Measurements from ENCODE around the gene ID1.

The ID1 gene

DNA sequence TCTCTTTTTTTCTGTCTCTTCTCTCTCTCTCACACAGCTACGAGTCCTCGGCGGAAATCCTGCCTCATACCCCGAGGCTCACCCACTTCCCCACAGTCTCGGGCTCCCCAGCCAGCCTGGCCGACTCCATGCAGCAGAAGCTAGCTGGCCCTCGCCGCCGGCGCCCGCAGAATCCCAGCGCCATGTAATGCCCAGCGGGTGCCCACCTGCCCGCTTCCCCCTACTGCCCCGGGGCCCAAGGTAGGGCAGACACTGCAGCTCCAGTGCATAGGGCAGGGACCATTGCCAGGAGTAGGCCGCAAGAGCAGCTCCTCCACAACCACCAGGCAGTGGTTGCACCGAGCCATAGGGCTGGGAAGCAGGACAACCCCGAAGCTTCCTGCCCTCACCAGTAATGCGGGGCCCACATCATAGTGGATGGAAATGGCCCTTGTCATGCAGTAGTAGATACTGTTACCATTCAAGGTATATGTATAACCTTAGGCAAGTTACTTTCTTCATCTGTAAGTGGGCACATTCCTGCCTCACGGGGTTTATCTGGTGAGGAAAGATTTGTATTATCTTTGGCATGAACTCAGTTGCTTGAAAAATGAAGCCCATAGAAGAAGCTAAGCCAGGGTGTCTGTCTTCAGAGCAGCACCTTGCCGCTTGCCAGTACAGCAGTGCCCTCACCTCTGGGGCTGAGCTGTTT lies 36.9 kb upstream of the ID1 start:
- TF ChIP-seq, protein P1, sequence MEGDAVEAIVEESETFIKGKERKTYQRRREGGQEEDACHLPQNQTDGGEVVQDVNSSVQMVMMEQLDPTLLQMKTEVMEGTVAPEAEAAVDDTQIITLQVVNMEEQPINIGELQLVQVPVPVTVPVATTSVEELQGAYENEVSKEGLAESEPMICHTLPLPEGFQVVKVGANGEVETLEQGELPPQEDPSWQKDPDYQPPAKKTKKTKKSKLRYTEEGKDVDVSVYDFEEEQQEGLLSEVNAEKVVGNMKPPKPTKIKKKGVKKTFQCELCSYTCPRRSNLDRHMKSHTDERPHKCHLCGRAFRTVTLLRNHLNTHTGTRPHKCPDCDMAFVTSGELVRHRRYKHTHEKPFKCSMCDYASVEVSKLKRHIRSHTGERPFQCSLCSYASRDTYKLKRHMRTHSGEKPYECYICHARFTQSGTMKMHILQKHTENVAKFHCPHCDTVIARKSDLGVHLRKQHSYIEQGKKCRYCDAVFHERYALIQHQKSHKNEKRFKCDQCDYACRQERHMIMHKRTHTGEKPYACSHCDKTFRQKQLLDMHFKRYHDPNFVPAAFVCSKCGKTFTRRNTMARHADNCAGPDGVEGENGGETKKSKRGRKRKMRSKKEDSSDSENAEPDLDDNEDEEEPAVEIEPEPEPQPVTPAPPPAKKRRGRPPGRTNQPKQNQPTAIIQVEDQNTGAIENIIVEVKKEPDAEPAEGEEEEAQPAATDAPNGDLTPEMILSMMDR (IDR thresholded peaks at IDR 0.05; ENCODE audit: insufficient read depth, low read length, missing control alignments): peak; percentile 2
- no peak for DNase-seq (ENCODE audit: low read depth, low spot score)

DNA sequence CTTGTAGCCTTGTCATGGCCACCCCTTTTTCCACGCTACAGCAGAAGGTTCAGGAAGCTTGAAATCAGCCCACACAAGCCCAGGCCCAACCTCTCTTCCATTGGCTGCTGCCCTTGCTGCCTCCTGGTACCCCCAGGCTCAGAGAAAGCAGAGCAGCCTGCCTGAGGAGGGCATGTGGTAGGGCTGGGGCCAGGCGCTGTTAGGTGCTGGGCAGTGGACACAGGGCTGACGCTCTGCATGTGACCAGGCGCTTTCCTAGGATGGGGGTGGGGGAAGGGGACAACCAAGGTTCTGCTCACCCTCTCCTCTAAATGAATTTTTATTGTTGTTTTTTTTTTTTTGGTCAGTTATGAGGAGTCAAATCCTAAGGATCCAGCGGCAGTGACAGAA lies 36.3 kb upstream of the ID1 start:
- DNase-seq (ENCODE audit: low read depth, low spot score): no peak
- no peak overlapping the region for H3K4me3 ChIP-seq (ENCODE audit: low read depth, low read length)
- TF ChIP-seq, protein P1 (IDR thresholded peaks at IDR 0.05; ENCODE audit: insufficient read depth, low read length, missing control alignments): no peak
- ChIA-PET POLR2A (interaction anchor here (0.6 to 3.2 kb wide), 6 partner anchors 9 to 242 kb away, joined by 3 to 21 read pairs (median 6); partner anchors contain the start of gene ID1), CTCF (interaction anchor here (0.7 to 30.9 kb wide), 23 partner anchors 8 to 185 kb away, joined by 3 to 1856 read pairs (median 7); partner anchors contain the start of genes BCL2L1, HM13 and ID1)

More for the DNA sequence above, 36.9 kb upstream of the ID1 start:
- CTCF ChIA-PET: interaction anchor here (0.7 to 30.9 kb wide), 24 partner anchors 8 to 170 kb away, joined by 3 to 1856 read pairs (median 6); partner anchors contain the start of genes BCL2L1, HM13 and ID1
- no peak overlapping the region for H3K4me3 ChIP-seq (ENCODE audit: low read depth, low read length)
- POLR2A ChIA-PET: interaction anchor here (0.6 to 3.2 kb wide), 7 partner anchors 8 to 242 kb away, joined by 3 to 21 read pairs (median 5); partner anchors contain the start of gene ID1

DNA sequence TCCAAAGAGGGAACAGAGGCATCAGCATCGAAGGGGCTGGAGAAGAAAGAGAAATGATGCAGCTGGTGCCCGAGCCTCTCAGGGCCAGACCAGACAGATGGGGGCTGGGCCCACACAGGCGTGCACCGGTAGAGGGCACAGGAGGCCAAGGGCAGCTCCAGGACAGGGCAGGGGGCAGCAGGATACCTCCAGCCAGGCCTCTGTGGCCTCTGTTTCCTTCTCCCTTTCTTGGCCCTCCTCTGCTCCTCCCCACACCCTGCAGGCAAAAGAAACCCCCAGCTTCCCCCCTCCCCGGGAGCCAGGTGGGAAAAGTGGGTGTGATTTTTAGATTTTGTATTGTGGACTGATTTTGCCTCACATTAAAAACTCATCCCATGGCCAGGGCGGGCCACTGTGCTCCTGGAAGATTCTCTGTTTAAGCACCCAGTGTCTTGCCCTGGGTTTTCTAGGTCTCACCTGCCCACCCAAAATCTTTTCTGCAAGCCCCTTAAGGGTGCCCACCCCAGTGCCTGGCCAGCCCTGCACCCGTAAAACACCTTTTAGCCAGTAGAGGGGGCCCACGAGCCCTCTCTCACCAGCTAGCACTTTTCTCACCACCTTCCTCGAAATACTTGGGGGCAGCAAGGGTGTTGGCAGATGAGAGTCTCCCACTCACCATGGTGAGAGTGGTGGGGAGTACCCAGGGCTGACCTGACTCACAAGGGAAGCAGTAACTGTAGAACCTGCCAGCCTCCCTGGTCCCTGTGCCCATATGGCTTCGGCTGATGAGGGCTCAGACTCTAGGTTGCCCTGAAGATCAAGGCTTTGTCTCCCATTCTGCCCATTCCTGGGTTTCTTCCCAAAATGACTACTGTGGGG lies 35.7 kb upstream of the ID1 start:
- TF ChIP-seq, protein P1 (IDR thresholded peaks at IDR 0.05; ENCODE audit: insufficient read depth, low read length, missing control alignments): peak; percentile 85

DNA sequence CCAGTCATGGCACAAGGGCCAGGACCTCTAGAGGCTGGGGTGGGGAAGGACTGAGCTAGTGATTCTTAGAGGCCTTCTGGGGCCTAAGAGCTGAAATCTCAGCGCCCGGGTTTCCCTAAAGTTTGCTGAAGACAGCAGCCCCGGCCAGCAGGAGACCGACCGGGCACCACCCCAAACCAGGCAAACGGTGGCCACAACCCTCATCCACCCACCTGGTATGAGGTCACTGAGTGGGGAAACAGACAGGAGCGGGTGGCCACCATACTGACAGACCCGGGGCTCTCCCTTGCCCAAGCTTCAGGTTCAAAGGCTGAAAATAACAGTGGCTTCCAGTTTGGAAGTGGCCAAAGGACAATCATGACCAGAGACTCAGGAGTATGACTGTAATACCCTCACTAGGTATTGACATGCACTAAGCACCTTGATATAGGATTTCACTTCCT lies 35.0 kb upstream of the ID1 start:
- no peak overlapping the region for H3K4me3 ChIP-seq (ENCODE audit: low read depth, low read length)
- TF ChIP-seq, protein P1 (IDR thresholded peaks at IDR 0.05; ENCODE audit: insufficient read depth, low read length, missing control alignments): no peak
- ChIA-PET CTCF (interaction anchor here (0.8 to 30.9 kb wide), 15 partner anchors 8 to 153 kb away, joined by 3 to 1856 read pairs (median 5); partner anchors contain the start of gene ID1), POLR2A (interaction anchor here (0.5 to 4.4 kb wide), 5 partner anchors 10 to 42 kb away, joined by 3 to 51 read pairs (median 4); partner anchors contain the start of gene ID1)
- DNase-seq (ENCODE audit: low read depth, low spot score): no peak

More for the DNA sequence above, 35.7 kb upstream of the ID1 start:
- H3K4me3 ChIP-seq (ENCODE audit: low read depth, low read length): no peak overlapping the region
- DNase-seq (ENCODE audit: low read depth, low spot score): no peak
- ChIA-PET POLR2A (interaction anchor here (0.5 to 4.4 kb wide), 7 partner anchors 9 to 43 kb away, joined by 3 to 51 read pairs (median 6); partner anchors contain the start of gene ID1), CTCF (interaction anchor here (0.7 to 30.9 kb wide), 26 partner anchors 9 to 184 kb away, joined by 3 to 1856 read pairs (median 4); partner anchors contain the start of genes BCL2L1, HM13 and ID1)

DNA sequence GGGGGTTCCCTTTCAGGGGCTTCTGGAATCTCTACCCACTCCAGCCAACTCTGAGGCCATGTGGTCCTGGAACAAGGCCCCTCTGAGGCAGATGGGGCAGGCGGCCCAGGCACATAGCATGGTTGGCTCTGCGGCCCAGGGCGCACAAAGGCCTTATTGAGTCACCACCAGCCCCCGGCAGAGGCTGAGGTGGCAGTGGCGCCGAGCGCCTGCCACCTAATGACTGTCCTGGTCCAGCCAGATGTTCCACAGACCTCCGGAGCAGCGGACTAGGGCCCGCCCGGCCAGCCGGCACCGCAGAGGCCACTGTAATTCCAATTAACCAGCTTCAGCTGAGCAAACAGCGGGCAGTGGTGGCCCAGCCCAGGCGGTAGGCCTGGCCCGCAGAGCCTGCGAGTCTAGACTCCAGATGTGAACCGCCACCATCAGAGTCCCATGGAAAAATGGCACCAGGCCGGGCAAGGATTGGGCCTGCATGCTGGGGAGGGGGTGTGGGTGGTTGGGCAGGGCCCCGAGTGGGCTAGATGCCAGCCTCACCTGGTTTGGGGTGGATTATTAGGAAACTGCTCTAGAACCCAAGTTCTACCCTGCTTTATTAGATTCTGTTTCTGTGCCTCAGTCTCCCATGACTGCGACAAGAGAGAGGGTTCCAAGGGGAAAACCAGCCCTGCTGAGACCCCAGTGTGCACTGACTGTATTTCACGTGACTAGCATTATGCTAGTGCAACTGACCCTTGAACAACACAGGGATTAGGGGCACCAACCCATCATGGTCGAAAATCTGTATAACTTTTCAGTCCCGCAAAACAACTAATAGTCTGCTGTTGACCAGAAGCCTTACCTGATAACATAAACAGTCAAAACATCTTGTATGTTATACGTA lies 34.1 kb upstream of the ID1 start:
- H3K4me3 ChIP-seq (ENCODE audit: low read depth, low read length): no peak overlapping the region
- TF ChIP-seq, protein P1 (IDR thresholded peaks at IDR 0.05; ENCODE audit: insufficient read depth, low read length, missing control alignments): no peak
- CTCF ChIA-PET: interaction anchor here (1.2 to 30.9 kb wide), 9 partner anchors 11 to 145 kb away, joined by 3 to 1856 read pairs (median 18); partner anchors contain the start of gene ID1
- no peak for DNase-seq (ENCODE audit: low read depth, low spot score)
- POLR2A ChIA-PET: interaction anchor here (4.4 kb wide), 1 partner anchor 34 kb away, joined by 51 read pairs; the partner anchor contains the start of gene ID1
